Left lung (tissue), 10 donors: ENCODE measurements around the gene PPP1R18. TPM values are rescaled to one million over a fixed set of nuclear protein-coding genes. Genes with fewer than 3 reads are reported as not detected.

ENCODE experiments used
- ATAC-seq: fragments of 200-7000 bp; cut with Tn5 transposase; one replicate; pipeline ENCODE4 v1.9.1; 2020; ENCODE audit warnings: moderate library complexity
- DNase-seq, 4 donors: peaks; one replicate each; pipeline ENCODE4 v3.0.0-alpha.2; 2013 to 2020
- H3K27ac ChIP-seq, 2 donors: fragments of 200-600 bp; sonication (generic) in 1 of 2; one replicate each; pipeline versions ENCODE4 v1.5.0 to v1.8.0; 2020 to 2021
- H3K27me3 ChIP-seq, 2 donors: fragments of 200-600 bp; sonication (generic) in 1 of 2; one replicate each; pipeline versions ENCODE4 v1.5.0 to v1.8.0; 2020 to 2021
- H3K36me3 ChIP-seq, 2 donors: fragments of 200-600 bp; sonication (generic) in 1 of 2; one replicate each; pipeline versions ENCODE4 v1.5.0 to v1.8.0; 2020 to 2021
- H3K4me1 ChIP-seq, 2 donors: fragments of 200-600 bp; one replicate each; pipeline ENCODE4 v1.8.0; 2021
- H3K4me3 ChIP-seq, 2 donors: fragments of 200-600 bp; sonication (generic) in 1 of 2; one replicate each; pipeline versions ENCODE4 v1.5.0 to v1.8.0; 2020 to 2021; ENCODE audit warnings: mild to moderate bottlenecking in 1 of 2
- H3K9me3 ChIP-seq, 2 donors: fragments of 200-600 bp; sonication (generic) in 1 of 2; one replicate each; pipeline versions ENCODE4 v1.5.0 to v1.8.0; 2020 to 2021
- intact Hi-C, 2 donors: fragments of 100-400 bp; cut with DNase I; formaldehyde crosslinking; loops; one replicate each; pipeline versions ENCODE4 v1.11.2 to v1.14.2; 2022
- polyA plus RNA-seq, 6 donors: library from polyadenylated mRNA; unstranded; fragments of 120-200 nt; gene quantifications; one replicate each; pipeline ENCODE4 v1.2.1, GENCODE V29; 2013; ENCODE audit not compliant: insufficient read length in 6 of 6
- total RNA-seq, 2 donors: library from RNA; stranded (reverse); fragmentation: NEBNext Ultra II Directional; extraction: Animal tissue kit (Norgen Biotek cat#: 25700); gene quantifications; one replicate each; pipeline ENCODE4 v1.2.1, GENCODE V29; 2021
- TF ChIP-seq, protein P1 (sequence below), 2 donors: fragments of 200-600 bp; sonication (generic) in 1 of 2; IDR thresholded peaks; one replicate each; pipeline versions ENCODE4 v1.5.0 to v1.8.0; 2021; ENCODE audit warnings: antibody characterized with exemption in 2 of 2
- donor health status: DM: no; HTN: yes; CAD: no.
- donor health status: DM: no; HTN: no; CAD: no.

The PPP1R18 gene
- total and polyA plus RNA-seq, 8 donors, result 36.7 to 117 (median 42.8) TPM

DNA sequence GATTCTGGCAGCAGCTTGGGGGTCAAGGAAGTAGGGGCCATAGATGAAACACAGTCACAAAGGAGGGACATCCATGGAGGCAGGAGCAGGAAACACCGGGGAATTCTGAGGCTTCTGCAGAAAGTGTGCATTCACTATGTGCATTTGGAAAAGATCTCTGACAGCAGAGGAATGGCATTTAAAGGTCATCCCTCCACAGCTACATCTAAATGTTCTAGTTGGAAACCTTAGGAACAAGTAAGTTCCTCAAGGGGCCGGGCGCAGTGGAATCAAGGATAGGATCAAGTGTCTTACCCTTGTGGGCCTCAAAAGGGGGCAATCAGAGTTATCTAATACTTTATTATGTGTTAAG is 30.7 kb downstream of the PPP1R18 start:
- H3K27me3 ChIP-seq, result no peaks in the 10 kb centered on the region
- H3K4me3 ChIP-seq, result no peak overlapping the region
- no peaks in the 10 kb centered on the region for H3K9me3 ChIP-seq
- H3K36me3 ChIP-seq, result peaks cover 5 to 100% of the 10 kb centered on the region in 2 donors
- TF ChIP-seq, protein P1, sequence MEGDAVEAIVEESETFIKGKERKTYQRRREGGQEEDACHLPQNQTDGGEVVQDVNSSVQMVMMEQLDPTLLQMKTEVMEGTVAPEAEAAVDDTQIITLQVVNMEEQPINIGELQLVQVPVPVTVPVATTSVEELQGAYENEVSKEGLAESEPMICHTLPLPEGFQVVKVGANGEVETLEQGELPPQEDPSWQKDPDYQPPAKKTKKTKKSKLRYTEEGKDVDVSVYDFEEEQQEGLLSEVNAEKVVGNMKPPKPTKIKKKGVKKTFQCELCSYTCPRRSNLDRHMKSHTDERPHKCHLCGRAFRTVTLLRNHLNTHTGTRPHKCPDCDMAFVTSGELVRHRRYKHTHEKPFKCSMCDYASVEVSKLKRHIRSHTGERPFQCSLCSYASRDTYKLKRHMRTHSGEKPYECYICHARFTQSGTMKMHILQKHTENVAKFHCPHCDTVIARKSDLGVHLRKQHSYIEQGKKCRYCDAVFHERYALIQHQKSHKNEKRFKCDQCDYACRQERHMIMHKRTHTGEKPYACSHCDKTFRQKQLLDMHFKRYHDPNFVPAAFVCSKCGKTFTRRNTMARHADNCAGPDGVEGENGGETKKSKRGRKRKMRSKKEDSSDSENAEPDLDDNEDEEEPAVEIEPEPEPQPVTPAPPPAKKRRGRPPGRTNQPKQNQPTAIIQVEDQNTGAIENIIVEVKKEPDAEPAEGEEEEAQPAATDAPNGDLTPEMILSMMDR (IDR thresholded peaks at IDR 0.05), result no peak
- no peak overlapping the region for H3K27ac ChIP-seq
- ATAC-seq (no peak), DNase-seq (no peak)
- no peaks in the 10 kb centered on the region for H3K4me1 ChIP-seq
- intact Hi-C loops, result no loop called here

DNA sequence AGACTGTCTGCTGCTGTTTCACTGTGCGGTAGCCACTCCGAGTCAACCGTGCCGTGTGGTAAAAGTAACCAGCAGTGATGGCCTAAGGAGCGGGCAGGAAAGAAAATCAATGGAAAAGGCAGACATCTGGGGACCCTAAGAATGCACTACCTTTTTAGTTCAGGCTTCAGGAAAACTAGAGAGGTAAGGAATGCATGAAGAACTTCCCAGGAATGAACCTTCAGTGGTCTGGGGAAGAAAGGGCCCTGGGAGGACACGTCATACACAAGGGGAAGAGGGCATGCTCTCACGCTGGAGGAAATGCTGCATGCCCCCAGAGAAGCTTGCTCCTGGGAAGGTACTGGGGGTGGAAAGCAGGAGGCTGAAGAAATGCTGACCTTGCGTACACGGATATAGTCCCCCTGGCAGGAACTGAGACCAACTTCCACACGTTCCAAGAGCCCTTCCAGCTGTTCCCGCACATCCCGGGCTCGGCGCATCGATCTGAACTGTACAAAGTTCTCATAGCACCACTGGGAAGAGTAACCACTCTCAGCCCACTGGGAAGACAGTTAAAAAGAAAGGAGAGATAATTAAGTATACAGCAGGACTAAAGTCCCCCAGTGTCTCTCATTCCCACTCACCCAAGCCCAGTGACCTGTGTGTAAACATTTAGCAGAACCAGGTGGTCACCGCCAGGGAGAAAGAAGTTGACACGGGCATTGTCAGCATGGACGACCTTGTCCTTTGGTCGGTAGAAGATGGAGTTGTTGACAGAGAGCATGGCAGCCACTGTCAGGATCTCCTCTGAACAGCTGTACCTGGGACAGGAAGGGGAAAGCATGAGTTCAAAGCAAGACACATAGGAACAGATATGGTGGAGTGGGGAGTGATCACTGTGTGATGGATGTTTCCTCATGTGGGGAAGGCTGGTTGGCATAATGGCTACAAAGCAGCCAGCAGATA is 31.4 kb downstream of the PPP1R18 start:
- peaks cover 5 to 100% of the 10 kb centered on the region in 2 donors for H3K36me3 ChIP-seq
- TF ChIP-seq, protein P1 (IDR thresholded peaks at IDR 0.05), result no peak
- no peaks in the 10 kb centered on the region for H3K4me1 ChIP-seq
- ATAC-seq (no peak), DNase-seq (peak in 1 of 4 donors; percentile 28)
- intact Hi-C loops, result no loop called here
- no peaks in the 10 kb centered on the region for H3K27me3 ChIP-seq
- no peak overlapping the region for H3K27ac ChIP-seq
- no peaks in the 10 kb centered on the region for H3K9me3 ChIP-seq
- no peak overlapping the region for H3K4me3 ChIP-seq

DNA sequence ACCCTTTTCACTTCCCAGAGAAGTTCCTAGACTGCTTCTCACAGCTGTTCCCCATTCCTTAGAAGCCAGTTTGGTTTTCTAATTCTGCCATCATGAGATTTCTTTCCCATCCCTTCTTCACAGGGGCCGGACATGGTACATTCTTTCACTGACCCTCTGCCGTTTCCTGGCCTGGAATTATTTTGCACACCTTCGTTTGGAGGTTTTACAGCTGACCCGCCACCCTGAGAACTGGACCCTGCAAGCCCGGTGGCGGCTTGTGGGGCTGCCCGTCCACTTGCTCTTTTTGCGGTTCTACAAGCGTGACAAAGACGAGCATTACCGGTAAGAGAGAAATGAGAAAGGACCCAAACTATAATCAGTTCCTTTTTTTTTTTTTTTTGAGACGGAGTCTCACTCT is 35.3 kb downstream of the PPP1R18 start:
- no peaks in the 10 kb centered on the region for H3K27me3 ChIP-seq
- H3K9me3 ChIP-seq, result no peaks in the 10 kb centered on the region
- H3K27ac ChIP-seq, result no peak overlapping the region
- DNase-seq (peak in 1 of 4 donors; percentile 29), ATAC-seq (no peak)
- intact Hi-C loops, result no loop called here
- TF ChIP-seq, protein P1 (IDR thresholded peaks at IDR 0.05), result no peak
- H3K4me3 ChIP-seq, result no peak overlapping the region
- H3K36me3 ChIP-seq, result peaks cover 0 to 63% of the 10 kb centered on the region in 2 donors
- H3K4me1 ChIP-seq, result peaks cover 4 to 15% of the 10 kb centered on the region in 2 donors

DNA sequence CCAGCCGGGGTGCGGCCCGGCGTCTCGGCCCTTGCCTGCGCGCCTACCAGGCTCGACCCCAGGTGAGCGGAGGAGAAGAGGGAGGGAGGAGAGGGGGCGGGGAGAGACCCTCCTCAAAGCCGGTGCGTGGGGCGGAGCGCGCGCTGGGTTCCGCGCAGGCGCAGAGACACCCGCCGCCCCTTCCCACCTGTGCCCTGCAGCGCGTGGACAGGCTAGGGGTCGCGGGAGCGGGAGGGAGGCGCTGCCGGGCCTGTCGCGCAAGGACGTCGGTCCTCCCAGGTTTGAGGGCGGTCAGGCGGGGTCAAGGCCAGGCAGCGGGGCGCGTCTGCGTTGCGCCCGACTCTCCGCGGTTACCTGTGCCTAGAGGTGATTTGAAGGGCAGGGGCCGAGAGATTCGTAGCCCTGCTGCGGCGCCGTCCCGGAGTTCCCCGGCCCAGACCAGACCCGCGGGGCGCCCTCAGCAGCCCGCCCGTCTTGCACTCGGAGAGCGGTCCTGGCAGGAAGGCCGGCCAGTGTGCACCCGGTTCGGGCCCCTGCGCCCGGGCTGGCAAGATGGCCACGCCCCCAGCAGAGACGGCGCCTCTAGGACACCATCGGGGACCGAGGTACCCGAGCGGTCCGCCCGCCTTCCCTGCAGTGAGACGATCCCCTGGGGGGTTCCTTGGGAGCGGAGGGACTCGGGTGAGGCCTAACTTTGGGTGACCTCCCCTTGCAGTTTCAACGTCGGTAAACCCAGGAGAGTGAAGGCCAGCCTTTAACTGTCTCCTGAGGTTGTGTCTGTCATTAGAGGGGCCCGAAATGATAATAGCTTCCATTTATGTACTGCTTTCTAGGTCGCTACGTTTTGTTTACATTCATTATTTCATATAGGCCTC is 39.0 kb downstream of the PPP1R18 start:
- H3K4me1 ChIP-seq, result peaks cover 4 to 42% of the 10 kb centered on the region in 2 donors
- no peaks in the 10 kb centered on the region for H3K27me3 ChIP-seq
- ATAC-seq (peak; percentile 89), DNase-seq (peak; percentile 39 to 95 (median 70))
- H3K36me3 ChIP-seq, result peaks cover 0 to 31% of the 10 kb centered on the region in 2 donors
- TF ChIP-seq, protein P1 (IDR thresholded peaks at IDR 0.05), result no peak
- H3K4me3 ChIP-seq, result peak overlapping the region; percentile 94 to 99
- intact Hi-C loops, result no loop called here
- H3K27ac ChIP-seq, result peak overlapping the region; percentile 85 to 91
- H3K9me3 ChIP-seq, result no peaks in the 10 kb centered on the region
